Uterus (tissue), 4 donors: ENCODE measurements around the gene ANKH. TPM values are rescaled to one million over a fixed set of nuclear protein-coding genes. Genes with fewer than 3 reads are reported as not detected.

Source experiments
- DNase-seq, 2 donors: peaks; one replicate each; pipeline ENCODE4 v3.0.0-alpha.2; 2019 to 2020
- H3K27ac ChIP-seq, 2 donors: fragments of 200-600 bp; sonication (generic); 1 replicate in 1 of 2; 2 replicates in 1 of 2; pipeline ENCODE4 v1.5.1; 2016 to 2018
- H3K27me3 ChIP-seq, 2 donors: fragments of 200-600 bp; sonication (generic); one replicate each; pipeline ENCODE4 v1.5.1; 2018 to 2019; ENCODE audit warnings: control low read depth in 1 of 2
- H3K36me3 ChIP-seq, 2 donors: fragments of 200-600 bp; sonication (generic); one replicate each; pipeline ENCODE4 v1.5.1; 2019; ENCODE audit warnings: control low read depth in 1 of 2
- H3K4me1 ChIP-seq, 2 donors: fragments of 200-600 bp; sonication (generic); one replicate each; pipeline ENCODE4 v1.5.1; 2018 to 2019; ENCODE audit warnings: control low read depth in 1 of 2
- H3K4me3 ChIP-seq, 2 donors: fragments of 200-600 bp; sonication (generic); 1 replicate in 1 of 2; 2 replicates in 1 of 2; pipeline ENCODE4 v1.5.1; 2018 to 2019; ENCODE audit warnings: mild to moderate bottlenecking in 1 of 2
- H3K9me3 ChIP-seq, 2 donors: fragments of 200-600 bp; sonication (generic); one replicate each; pipeline ENCODE4 v1.5.1; 2019; ENCODE audit warnings: control low read depth in 1 of 2
- CTCF ChIP-seq, 4 experiments: fragments of 200-600 bp in 2 of 4; fragments of 450-650 bp in 2 of 4; sonication (generic) in 2 of 4; IDR thresholded peaks; one replicate each; pipeline ENCODE4 v1.5.1; 2016 to 2019; ENCODE audit warnings: antibody characterized with exemption in 4 of 4, mild to moderate bottlenecking in 2 of 4, moderate library complexity in 1 of 4
- POLR2A ChIP-seq, 2 donors: fragments of 450-650 bp; IDR thresholded peaks; one replicate each; pipeline ENCODE4 v1.6.1; 2016; ENCODE audit warnings: antibody characterized with exemption in 2 of 2, mild to moderate bottlenecking in 1 of 2, moderate library complexity in 1 of 2
- intact Hi-C: fragments of 100-400 bp; cut with DNase I; formaldehyde crosslinking; loops from one replicate; pipeline ENCODE4 v1.15.1; 2023; ENCODE audit warnings: low total_unique reads
- total RNA-seq, 4 donors: library from RNA; depleted of rRNA in 3 of 4; stranded (reverse); fragments of >200 nt in 3 of 4; gene quantifications; one replicate each; pipeline versions ENCODE4 v1.1.0 to v1.2.4, GENCODE V29; 2014 to 2023
- donor health status: DM: yes; HTN: yes; CAD: no.

The ANKH gene
- total RNA-seq, 4 donors from 2014 or later, result 2.9 to 47.7 (median 26.9) TPM

GRCh38 chr5:14908172-14908571 lies 36.6 kb upstream of the ANKH start:
- Histone ChIP-seq H3K9me3 (no peaks in the 10 kb centered on the region), H3K4me1 (no peaks in the 10 kb centered on the region), H3K4me3 (no peak overlapping the region), H3K36me3 (no peaks in the 10 kb centered on the region), H3K27ac (no peak overlapping the region), H3K27me3 (no peaks in the 10 kb centered on the region)
- intact Hi-C loops, result no loop called here
- no peak for DNase-seq
- TF ChIP-seq CTCF (IDR thresholded peaks at IDR 0.05), result no peak
- TF ChIP-seq POLR2A (IDR thresholded peaks at IDR 0.05), result no peak

- intact Hi-C loops, result no loop called here
- Histone ChIP-seq H3K27me3 (no peaks in the 10 kb centered on the region), H3K36me3 (no peaks in the 10 kb centered on the region), H3K9me3 (no peaks in the 10 kb centered on the region), H3K4me1 (no peaks in the 10 kb centered on the region), H3K27ac (no peak overlapping the region), H3K4me3 (no peak overlapping the region)
- DNase-seq, result no peak
- TF ChIP-seq POLR2A (IDR thresholded peaks at IDR 0.05) (no peak), CTCF (IDR thresholded peaks at IDR 0.05) (no peak)
Observed at GRCh38 chr5:14906628-14907027, 35.0 kb upstream of the ANKH start.

- Histone ChIP-seq H3K36me3 (no peaks in the 10 kb centered on the region), H3K9me3 (no peaks in the 10 kb centered on the region), H3K27me3 (no peaks in the 10 kb centered on the region), H3K27ac (no peak overlapping the region), H3K4me3 (no peak overlapping the region), H3K4me1 (no peaks in the 10 kb centered on the region)
- TF ChIP-seq POLR2A (IDR thresholded peaks at IDR 0.05) (no peak), CTCF (IDR thresholded peaks at IDR 0.05) (no peak)
- no peak for DNase-seq
- intact Hi-C loops, result no loop called here
Observed at GRCh38 chr5:14902826-14903560, 31.4 kb upstream of the ANKH start.

GRCh38 chr5:14901462-14902051 lies 30.0 kb upstream of the ANKH start:
- Histone ChIP-seq H3K9me3 (no peaks in the 10 kb centered on the region), H3K36me3 (no peaks in the 10 kb centered on the region), H3K27me3 (no peaks in the 10 kb centered on the region), H3K27ac (no peak overlapping the region), H3K4me3 (no peak overlapping the region), H3K4me1 (no peaks in the 10 kb centered on the region)
- TF ChIP-seq CTCF (IDR thresholded peaks at IDR 0.05) (no peak), POLR2A (IDR thresholded peaks at IDR 0.05) (no peak)
- no peak for DNase-seq
- intact Hi-C loops, result no loop called here

- DNase-seq, result no peak
- TF ChIP-seq POLR2A (IDR thresholded peaks at IDR 0.05) (no peak), CTCF (IDR thresholded peaks at IDR 0.05) (no peak)
- intact Hi-C loops, result no loop called here
- Histone ChIP-seq H3K27me3 (no peaks in the 10 kb centered on the region), H3K4me3 (no peak overlapping the region), H3K36me3 (no peaks in the 10 kb centered on the region), H3K27ac (no peak overlapping the region), H3K4me1 (no peaks in the 10 kb centered on the region), H3K9me3 (no peaks in the 10 kb centered on the region)
Observed at GRCh38 chr5:14900693-14901461, 29.3 kb upstream of the ANKH start.
